GM10248 (cell line): ENCODE results near the gene FGF9.

Source experiments
- CTCF ChIA-PET: fragments of 300-600 bp; sonication (Branson Sonifier 250); formaldehyde crosslinking; extraction: SDS; loops from one replicate; lab custom pipeline; 2021; ENCODE audit warnings: antibody characterized with exemption; lab: Yijun Ruan, JAX
- POLR2A ChIA-PET: fragments of 350-650 bp; sonication (Branson Sonifier 250); formaldehyde crosslinking; extraction: SDS; loops from one replicate; lab custom pipeline; 2020; ENCODE audit warnings: antibody characterized with exemption; lab: Yijun Ruan, JAX
- DNase-seq: peaks from one replicate; pipeline ENCODE4 v3.0.0; 2012; ENCODE audit errors: extremely low spot score
- CTCF ChIP-seq: IDR thresholded peaks from 2 replicates; pipeline ENCODE4 v1.5.1; 2012; ENCODE audit warnings: mild to moderate bottlenecking, low read depth; ENCODE audit errors: extremely low read depth, missing control alignments, control extremely low read depth

Gene FGF9

GRCh38 chr13:21639561-21639960 lies 31.3 kb upstream of the FGF9 start:
- ChIA-PET CTCF (interaction anchor here (1.2 to 5.3 kb wide), 7 partner anchors 15 to 1157 kb away, joined by 3 to 40 read pairs (median 6); partner anchors contain the start of genes FGF9 and MICU2), POLR2A (no interaction called here)
- no peak for DNase-seq
- TF ChIP-seq CTCF: no peak

- CTCF ChIA-PET: interaction anchor here (0.9 to 5.3 kb wide), 4 partner anchors 9 to 362 kb away, joined by 3 to 27 read pairs (median 4); partner anchors contain the start of gene FGF9
Measured at GRCh38 chr13:21641629-21642028, 29.2 kb upstream of the FGF9 start.

GRCh38 chr13:21657538-21657937 lies 13.3 kb upstream of the FGF9 start:
- POLR2A ChIA-PET: no interaction called here
- no peak for DNase-seq
- CTCF ChIA-PET: interaction anchor here (0.9 kb wide), 1 partner anchor 10 kb away, joined by 3 read pairs; no protein-coding TSS in a partner anchor
- no peak for TF ChIP-seq CTCF

More at GRCh38 chr13:21641629-21642028, 29.2 kb upstream of the FGF9 start:
- DNase-seq: no peak
- TF ChIP-seq CTCF: no peak
- POLR2A ChIA-PET: no interaction called here

- POLR2A ChIA-PET: no interaction called here
- no peak for DNase-seq
- CTCF ChIA-PET: interaction anchor here (0.6 to 1.3 kb wide), 2 partner anchors 10 to 21 kb away, joined by 3 read pairs; no protein-coding TSS in a partner anchor
- no peak for TF ChIP-seq CTCF
Measured at GRCh38 chr13:21659087-21659486, 11.8 kb upstream of the FGF9 start.

GRCh38 chr13:21661097-21661909 lies 9.6 kb upstream of the FGF9 start:
- TF ChIP-seq CTCF: no peak
- DNase-seq: no peak
- POLR2A ChIA-PET: no interaction called here
- CTCF ChIA-PET: interaction anchor here (0.9 to 1.6 kb wide), 4 partner anchors 15 to 23 kb away, joined by 3 to 10 read pairs (median 4); no protein-coding TSS in a partner anchor

- POLR2A ChIA-PET: no interaction called here
- TF ChIP-seq CTCF: no peak
- DNase-seq: no peak
- CTCF ChIA-PET: interaction anchor here (3.1 kb wide), 1 partner anchor 24 kb away, joined by 17 read pairs; no protein-coding TSS in a partner anchor
Measured at GRCh38 chr13:21663197-21663596, 7.7 kb upstream of the FGF9 start.
